Retina (tissue), 1 donor: ENCODE results near the gene WDR18.

Experiments
- DNase-seq: peaks from one replicate; pipeline ENCODE4 v3.0.0-alpha.2; 2016

WDR18 gene

GRCh38 chr19:1025960-1026782, 42.0 kb downstream of the WDR18 start, which contains the start of gene CNN2:
CNN2 (plus strand) TSS chr19:1026608; CDS start chr19:1026662, 54 bp downstream.
- peak; percentile 43 for DNase-seq

GRCh38 chr19:1026783-1027649, 42.9 kb downstream of the WDR18 start:
- DNase-seq: peak; percentile 73

- peak; percentile 49 for DNase-seq
These were observed 43.5 kb downstream of the WDR18 start for GRCh38 chr19:1027650-1028061.

- DNase-seq: peak; percentile 77
These were observed 44.1 kb downstream of the WDR18 start for GRCh38 chr19:1028062-1028926.

DNA sequence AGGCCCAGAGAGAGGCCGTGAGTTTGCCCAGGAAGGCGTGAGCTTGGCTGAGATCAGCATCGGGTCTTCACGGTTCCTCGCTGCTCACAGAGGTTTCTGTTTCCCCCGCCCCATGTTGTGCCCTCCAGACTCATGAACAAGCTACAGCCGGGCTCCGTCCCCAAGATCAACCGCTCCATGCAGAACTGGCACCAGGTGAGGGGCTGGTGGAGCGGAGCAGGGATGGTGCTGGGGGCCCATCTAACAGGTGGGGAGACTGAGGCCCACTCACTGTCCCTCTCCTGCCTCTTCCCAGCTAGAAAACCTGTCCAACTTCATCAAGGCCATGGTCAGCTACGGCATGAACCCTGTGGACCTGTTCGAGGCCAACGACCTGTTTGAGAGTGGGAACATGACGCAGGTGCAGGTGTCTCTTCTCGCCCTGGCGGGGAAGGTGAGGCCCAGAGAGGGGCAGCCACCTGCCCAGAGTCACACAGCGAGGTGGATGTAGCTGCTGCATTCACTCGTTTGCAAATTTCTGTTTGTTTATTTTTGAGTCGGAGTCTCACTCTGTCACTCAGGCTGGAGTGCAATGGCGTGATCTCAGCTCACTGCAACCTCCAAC, 48.2 kb downstream of the WDR18 start:
- DNase-seq: no peak

- DNase-seq: no peak
These were observed 52.0 kb downstream of the WDR18 start for GRCh38 chr19:1035998-1036621.

GRCh38 chr19:1037621-1038064, 53.5 kb downstream of the WDR18 start:
- DNase-seq: no peak

GRCh38 chr19:1038978-1039645, 55.0 kb downstream of the WDR18 start:
- no peak for DNase-seq

DNA sequence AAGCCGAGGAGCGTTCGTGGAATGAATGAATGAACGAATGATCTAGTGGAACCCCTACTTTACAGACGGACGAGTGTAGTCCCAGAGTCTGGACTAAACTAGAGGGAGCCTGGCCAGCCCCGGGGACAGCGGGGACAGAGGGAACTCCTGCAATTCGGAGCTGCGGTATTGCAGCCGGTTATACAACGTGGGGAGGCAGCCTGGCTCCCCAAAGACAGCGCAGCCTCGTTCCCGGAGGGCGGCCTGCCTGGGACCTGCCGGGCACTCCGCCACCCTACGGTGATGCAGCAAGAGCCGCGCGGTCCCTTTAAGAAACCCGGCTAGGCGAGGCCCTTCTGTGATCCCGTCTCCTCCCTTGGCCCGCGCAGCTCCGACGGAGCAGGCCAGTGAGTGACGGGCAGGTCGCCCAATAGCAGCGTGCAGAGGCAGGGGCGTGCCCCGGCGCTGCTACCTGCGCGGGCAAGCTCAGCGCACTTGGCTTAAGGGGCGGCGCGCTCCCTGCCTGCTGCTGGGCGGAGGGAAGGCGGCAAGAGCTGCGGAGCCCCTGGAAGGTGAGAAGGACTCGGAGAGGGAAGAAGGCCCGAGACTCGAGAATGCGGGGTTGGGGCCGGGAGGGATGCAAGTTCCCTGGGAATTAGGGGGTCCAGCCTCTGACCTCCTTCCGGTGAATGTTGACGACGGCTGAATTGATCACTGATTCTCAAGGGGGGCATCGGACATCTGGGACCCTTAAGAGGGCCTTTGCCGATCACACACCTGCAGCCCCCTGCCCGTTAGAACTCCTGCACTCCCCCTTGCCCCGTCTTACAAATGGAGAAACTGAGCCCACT, 55.7 kb downstream of the WDR18 start, which contains the start of gene ABCA7:
Gene ABCA7 (plus strand): TSS at position 462 of the 830 bp plus-strand sequence. CDS start 1,255 bp downstream, outside the sequence.
- DNase-seq: peak; percentile 97

DNA sequence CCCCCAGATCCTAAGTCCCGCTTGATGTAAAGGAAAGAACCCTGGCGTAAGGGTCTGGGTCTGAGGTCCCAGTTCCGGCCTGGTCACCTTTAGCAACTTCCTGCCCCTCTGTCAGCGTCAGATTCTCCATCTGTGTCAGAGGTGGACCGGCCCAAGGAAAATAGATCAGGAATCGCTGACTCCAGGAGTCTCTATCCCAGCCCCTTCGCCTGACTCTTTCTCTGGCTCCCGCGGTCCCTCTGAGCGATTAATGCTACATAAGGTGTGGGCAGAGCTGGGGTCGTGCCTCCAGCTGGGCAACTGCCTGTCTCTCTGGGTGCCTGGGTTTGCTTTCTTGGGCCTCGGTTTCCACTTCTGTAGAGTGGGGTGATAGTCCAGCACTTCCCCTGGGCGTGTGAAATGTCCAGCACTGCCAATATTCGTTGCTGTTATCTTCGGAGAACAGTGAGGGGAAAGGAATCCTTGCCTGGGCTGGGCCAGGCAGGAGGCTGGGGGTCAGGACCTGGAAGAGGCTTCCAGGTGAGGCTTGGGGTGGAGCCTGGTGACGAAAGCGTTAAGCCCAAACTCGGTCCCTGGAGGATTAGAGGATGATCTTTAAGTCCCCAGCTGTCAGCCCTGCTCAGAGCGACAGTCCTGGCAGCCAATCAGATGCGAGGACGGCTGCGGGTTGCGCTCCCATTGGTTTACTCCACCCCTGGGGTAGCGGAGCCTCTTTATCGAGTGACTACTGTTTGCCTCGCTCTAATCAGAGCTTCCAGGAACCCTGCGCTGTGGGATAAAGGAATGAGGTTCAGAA, 56.5 kb downstream of the WDR18 start:
- peak; percentile 92 for DNase-seq

- DNase-seq: no peak
These were observed 57.2 kb downstream of the WDR18 start for GRCh38 chr19:1041272-1041834.

GRCh38 chr19:1041835-1042685, 57.9 kb downstream of the WDR18 start:
- no peak for DNase-seq

DNA sequence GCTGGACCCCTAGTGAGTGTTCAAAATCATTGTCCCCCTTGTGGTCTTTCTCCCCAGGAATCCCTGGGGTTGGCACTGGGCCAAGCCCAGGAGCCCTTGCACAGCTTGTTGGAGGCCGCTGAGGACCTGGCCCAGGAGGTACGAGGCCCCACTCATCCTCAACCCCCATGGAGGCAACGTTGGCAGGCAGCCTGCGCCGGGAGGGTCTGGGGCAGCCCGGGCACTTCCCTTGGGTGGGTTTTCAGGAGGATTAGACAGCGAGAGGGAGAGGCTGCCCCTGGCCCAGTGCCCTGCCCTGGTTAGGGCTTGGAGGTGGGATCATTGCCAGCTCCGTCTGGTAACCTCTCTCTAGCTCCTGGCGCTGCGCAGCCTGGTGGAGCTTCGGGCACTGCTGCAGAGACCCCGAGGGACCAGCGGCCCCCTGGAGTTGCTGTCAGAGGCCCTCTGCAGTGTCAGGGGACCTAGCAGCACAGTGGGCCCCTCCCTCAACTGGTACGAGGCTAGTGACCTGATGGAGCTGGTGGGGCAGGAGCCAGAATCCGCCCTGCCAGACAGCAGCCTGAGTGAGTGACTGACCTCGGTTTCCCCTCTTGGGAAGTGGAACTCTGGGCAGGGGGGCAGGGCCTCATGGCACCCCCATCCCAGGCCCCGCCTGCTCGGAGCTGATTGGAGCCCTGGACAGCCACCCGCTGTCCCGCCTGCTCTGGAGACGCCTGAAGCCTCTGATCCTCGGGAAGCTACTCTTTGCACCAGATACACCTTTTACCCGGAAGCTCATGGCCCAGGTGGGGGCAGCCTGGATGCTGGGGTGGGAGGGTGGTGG, 58.8 kb downstream of the WDR18 start:
- DNase-seq: no peak
